A673 (cell line): ENCODE data around the gene PCDHGA12. TPM values are rescaled to one million over a fixed set of nuclear protein-coding genes. Genes with fewer than 3 reads are reported as not detected.
"Not testable (repeated sequence)": the region's sequence is repeated elsewhere in the genome, so short reads cannot be mapped to it uniquely, and the experiment has no call there.

Experiments used
- BruUV-seq: library from RNA; stranded (reverse); fragments of 400-500 nt; replicated peaks from 2 replicates; lab custom pipeline; 2021; lab: Mats Ljungman, UMichigan
- CTCF ChIA-PET: fragments of 300-600 bp; sonication (Branson Sonifier 250); formaldehyde crosslinking; loops from one replicate; lab custom pipeline; 2022; ENCODE audit warnings: antibody characterized with exemption; lab: Charles Lee
- POLR2A ChIA-PET: fragments of 300-600 bp; sonication (Branson Sonifier 250); formaldehyde crosslinking; loops from one replicate; lab custom pipeline; 2022; ENCODE audit warnings: antibody characterized with exemption; ENCODE audit not compliant: low non-redundant PET; lab: Charles Lee
- DNase-seq: peaks from one replicate; pipeline ENCODE4 v3.0.0-alpha.2; 2015; ENCODE audit warnings: low spot score
- H3K27ac ChIP-seq: fragments of 200-600 bp; sonication (generic); 2 replicates; pipeline ENCODE4 v1.5.1; 2016; ENCODE audit warnings: mixed run types, low read depth, mild to moderate bottlenecking, mixed read lengths, antibody characterized with exemption, low read length; ENCODE audit not compliant: poor library complexity, severe bottlenecking
- H3K27me3 ChIP-seq: fragments of 200-600 bp; sonication (generic); replicated peaks from 2 replicates; pipeline ENCODE4 v1.6.1; 2017; ENCODE audit warnings: mixed run types, low read depth, mild to moderate bottlenecking, mixed read lengths, antibody characterized with exemption, low read length; ENCODE audit not compliant: insufficient read depth, poor library complexity
- H3K36me3 ChIP-seq: fragments of 200-600 bp; sonication (generic); 2 replicates; pipeline ENCODE4 v1.6.1; 2016; ENCODE audit warnings: mixed run types, mild to moderate bottlenecking, mixed read lengths, antibody characterized with exemption, low read length; ENCODE audit not compliant: insufficient read depth, poor library complexity, severe bottlenecking
- H3K4me1 ChIP-seq: fragments of 200-600 bp; sonication (generic); 2 replicates; pipeline ENCODE4 v1.6.1; 2017; ENCODE audit warnings: mixed run types, mild to moderate bottlenecking, mixed read lengths, antibody characterized with exemption, low read length; ENCODE audit not compliant: insufficient read depth, poor library complexity, severe bottlenecking
- H3K4me3 ChIP-seq: fragments of 200-600 bp; sonication (generic); 2 replicates; pipeline ENCODE4 v1.5.1; 2016; ENCODE audit warnings: low read depth, mixed run types, mild to moderate bottlenecking, mixed read lengths, low read length; ENCODE audit not compliant: poor library complexity, severe bottlenecking
- H3K9me3 ChIP-seq: fragments of 200-600 bp; sonication (generic); 2 replicates; pipeline ENCODE4 v1.6.1; 2016; ENCODE audit warnings: mixed run types, low read depth, mild to moderate bottlenecking, mixed read lengths, antibody characterized with exemption, low read length; ENCODE audit not compliant: poor library complexity, severe bottlenecking
- CTCF ChIP-seq: fragments of 300-800, 200-600 bp; sonication (generic); conservative IDR thresholded peaks from 2 replicates; pipeline ENCODE4 v1.5.1; 2017; ENCODE audit warnings: low read depth, mild to moderate bottlenecking, antibody characterized with exemption, low read length, moderate library complexity, mixed read lengths
- EZH2 ChIP-seq: fragments of 200-600 bp; sonication (generic); IDR thresholded peaks from 2 replicates; pipeline ENCODE4 v1.6.1; 2017; ENCODE audit warnings: borderline replicate concordance, low read depth, mild to moderate bottlenecking, mixed read lengths, antibody characterized with exemption, low read length; ENCODE audit not compliant: poor library complexity, severe bottlenecking
- intact Hi-C: fragments of 100-400 bp; cut with micrococcal nuclease; formaldehyde crosslinking; loops from one replicate; pipeline ENCODE4 v1.10.0; 2022; ENCODE audit not compliant: unreplicated experiment
- total RNA-seq: library from RNA; stranded (reverse); gene quantifications from 2 replicates; pipeline ENCODE4 v1.2.3, GENCODE V29; 2021

The PCDHGA12 gene
- total RNA-seq, 1 experiment from 2014 or later: 3.5 TPM

GRCh38 chr5:141384471-141385267, 45.6 kb upstream of the PCDHGA12 start:
- no peak overlapping the region for H3K27ac ChIP-seq
- no peaks in the 10 kb centered on the region for H3K36me3 ChIP-seq
- H3K9me3 ChIP-seq: peaks cover 57% of the 10 kb centered on the region
- no peaks in the 10 kb centered on the region for H3K27me3 ChIP-seq
- BruUV-seq: no TSS peak
- DNase-seq: no peak
- TF ChIP-seq EZH2 (no peak), CTCF (no peak)
- H3K4me1 ChIP-seq: no peaks in the 10 kb centered on the region
- CTCF ChIA-PET: no interaction called here
- H3K4me3 ChIP-seq: no peak overlapping the region
- intact Hi-C loops: no loop called here
- POLR2A ChIA-PET: no interaction called here

- CTCF ChIA-PET: not testable (repeated sequence)
These were observed 42.6 kb upstream of the PCDHGA12 start, which contains the start of gene PCDHGB4 for GRCh38 chr5:141387557-141388311. Gene PCDHGB4, plus strand, starts transcription at chr5:141387698. Its CDS starts 187 bp downstream, at chr5:141387885.

GRCh38 chr5:141388661-141389060, 41.6 kb upstream of the PCDHGA12 start:
- intact Hi-C loops: no loop called here
- ChIA-PET CTCF (no interaction called here), POLR2A (no interaction called here)
- Histone ChIP-seq H3K27ac (no peak overlapping the region), H3K36me3 (no peaks in the 10 kb centered on the region), H3K9me3 (peaks cover 69% of the 10 kb centered on the region), H3K4me3 (no peak overlapping the region), H3K27me3 (no peaks in the 10 kb centered on the region), H3K4me1 (no peaks in the 10 kb centered on the region)
- BruUV-seq: no TSS peak
- no peak for DNase-seq
- TF ChIP-seq CTCF (no peak), EZH2 (no peak)

More at GRCh38 chr5:141387557-141388311, 42.6 kb upstream of the PCDHGA12 start, which contains the start of gene PCDHGB4:
- DNase-seq, BruUV-seq, H3K4me3 ChIP-seq, H3K27ac ChIP-seq, H3K27me3 ChIP-seq, POLR2A ChIA-PET, intact Hi-C loops, H3K4me1 ChIP-seq, H3K36me3 ChIP-seq: not testable (repeated sequence)
- peaks cover 70% of the 10 kb centered on the region for H3K9me3 ChIP-seq
